NB4 (cell line): ENCODE measurements around the gene GCK.
A peak's percentile ranks its signal among the peaks of the same experiment; 100 is the strongest.

Experiments used
- DNase-seq: peaks from one replicate; pipeline ENCODE4 v3.0.0; 2010; ENCODE audit warnings: low read depth
- H3K4me3 ChIP-seq: one replicate; pipeline ENCODE4 v1.5.1; 2011; ENCODE audit warnings: mild to moderate bottlenecking, low read depth, low read length, moderate library complexity
- CTCF ChIP-seq: IDR thresholded peaks from one replicate; pipeline ENCODE4 v1.5.1; 2012; ENCODE audit warnings: low read depth, low read length
- MAX ChIP-seq: IDR thresholded peaks from 2 replicates; pipeline ENCODE4 v1.6.1; 2011; ENCODE audit warnings: low read depth, low read length
- MYC ChIP-seq: IDR thresholded peaks from 2 replicates; pipeline ENCODE4 v1.6.1; 2011; ENCODE audit warnings: low read depth, low read length
- POLR2A ChIP-seq: IDR thresholded peaks from 2 replicates; pipeline ENCODE4 v1.6.1; 2011; ENCODE audit warnings: mild to moderate bottlenecking; ENCODE audit not compliant: insufficient read length; ENCODE audit errors: extremely low read depth

GCK gene

GRCh38 chr7:44194562-44195145, 5.4 kb upstream of the GCK start:
- no peak overlapping the region for H3K4me3 ChIP-seq
- no peak for DNase-seq
- TF ChIP-seq POLR2A (no peak), MYC (no peak), MAX (no peak), CTCF (no peak)

- no peak overlapping the region for H3K4me3 ChIP-seq
- TF ChIP-seq MAX: no peak
- TF ChIP-seq MYC: no peak
- no peak for TF ChIP-seq CTCF
- no peak for TF ChIP-seq POLR2A
- peak; percentile 57 for DNase-seq
Observed at GRCh38 chr7:44194069-44194468, 4.8 kb upstream of the GCK start.

GRCh38 chr7:44193011-44193802, 4.0 kb upstream of the GCK start:
- TF ChIP-seq MAX (no peak), CTCF (no peak), MYC (no peak), POLR2A (no peak)
- no peak for DNase-seq
- no peak overlapping the region for H3K4me3 ChIP-seq

GRCh38 chr7:44191171-44191570, 1.9 kb upstream of the GCK start:
- H3K4me3 ChIP-seq: no peak overlapping the region
- TF ChIP-seq MYC: no peak
- no peak for DNase-seq

- H3K4me3 ChIP-seq: no peak overlapping the region
- no peak for DNase-seq
- TF ChIP-seq MAX (no peak), POLR2A (no peak), MYC (no peak), CTCF (no peak)
Observed at GRCh38 chr7:44189993-44190872, 994 bp upstream of the GCK start.
